CD4-positive, alpha-beta T cell treated with Interleukin-15 for 1 hour (primary cell): ENCODE results near the gene ITGB7.
"Not testable (repeated sequence)": the region's sequence is repeated elsewhere in the genome, so short reads cannot be mapped to it uniquely, and the experiment has no call there.

Source experiments
- DNase-seq: peaks from one replicate; pipeline ENCODE4 v3.0.0-alpha.2; 2020

ITGB7 gene

DNA sequence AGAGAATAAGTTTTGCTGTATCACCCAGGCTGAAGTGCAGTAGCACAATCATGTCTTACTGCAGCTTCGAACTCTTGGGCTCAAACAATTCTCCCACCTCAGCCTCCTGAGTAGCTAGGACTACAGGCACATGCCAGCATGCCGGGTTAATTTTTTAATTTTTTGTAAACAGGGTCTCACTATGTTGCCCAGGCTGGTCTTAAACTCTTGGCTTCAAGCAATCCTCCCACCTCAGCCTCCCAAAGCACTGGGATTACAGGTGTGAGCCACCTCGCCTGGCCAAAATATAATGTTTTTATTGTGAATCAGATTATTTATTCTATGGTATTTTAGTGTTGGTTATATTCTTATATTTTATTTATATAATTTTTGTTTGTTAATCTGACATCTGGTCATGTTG is 30.3 kb downstream of the ITGB7 start:
- no peak for DNase-seq

DNA sequence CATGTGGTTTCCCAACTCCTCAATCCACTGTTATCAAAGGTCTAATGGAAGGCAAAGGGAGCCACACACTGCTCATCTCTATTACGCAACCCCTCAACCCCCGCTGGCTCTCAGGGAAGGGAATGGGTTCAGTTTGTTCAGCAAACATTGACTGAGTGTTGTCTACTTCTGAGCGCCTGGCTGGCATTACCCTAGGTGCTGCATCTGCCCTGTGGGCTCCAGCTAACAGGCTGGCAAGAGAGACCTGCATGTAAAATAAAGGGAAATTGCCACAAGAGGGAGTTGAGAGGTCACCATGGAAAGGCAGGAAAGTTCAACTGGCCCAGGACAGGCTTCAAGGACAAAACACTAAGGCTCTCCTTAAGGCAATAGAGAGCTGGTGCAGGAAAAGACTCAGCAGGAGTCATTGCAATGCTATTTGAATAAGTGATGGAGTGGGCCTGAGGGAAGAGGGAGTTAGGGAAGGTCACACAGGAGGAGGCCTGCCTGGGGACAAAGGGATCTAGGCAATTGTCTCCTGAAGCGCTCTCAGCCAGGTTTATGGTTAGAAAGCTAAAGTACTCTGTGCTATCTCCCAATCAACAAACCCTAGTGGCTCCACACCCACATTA is 32.1 kb downstream of the ITGB7 start:
- DNase-seq = no peak

DNA sequence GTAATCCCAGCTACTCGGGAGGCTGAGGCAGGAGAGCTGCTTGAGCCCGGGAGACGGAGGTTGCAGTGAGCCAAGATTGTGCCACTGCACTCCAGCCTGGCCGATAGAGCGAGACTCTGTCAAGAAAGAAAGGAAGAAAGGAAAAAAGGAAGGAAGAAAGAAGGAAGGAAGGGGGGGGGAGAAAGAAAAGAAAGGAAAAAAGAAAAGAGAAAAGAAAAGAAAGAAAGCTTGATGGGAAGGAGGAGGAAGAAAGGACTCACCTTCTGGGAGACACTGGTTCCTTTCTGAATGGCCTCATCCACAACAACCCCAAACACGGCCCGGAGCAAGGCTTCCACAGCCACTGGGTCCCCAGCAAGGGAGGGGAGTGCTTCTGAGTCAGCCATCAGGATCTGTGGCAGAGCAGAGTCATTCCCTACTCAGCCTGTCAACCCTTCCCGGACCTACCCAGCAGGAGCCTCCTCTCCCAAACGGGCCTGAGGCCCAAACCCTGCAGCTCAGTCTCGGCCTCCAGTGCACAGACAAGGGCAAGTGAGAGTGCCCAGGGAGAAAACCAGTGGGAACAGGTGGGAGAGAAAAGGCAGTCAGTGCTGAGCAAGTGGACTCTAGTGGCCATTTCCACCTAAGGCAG is 33.9 kb downstream of the ITGB7 start:
- DNase-seq = no peak

DNA sequence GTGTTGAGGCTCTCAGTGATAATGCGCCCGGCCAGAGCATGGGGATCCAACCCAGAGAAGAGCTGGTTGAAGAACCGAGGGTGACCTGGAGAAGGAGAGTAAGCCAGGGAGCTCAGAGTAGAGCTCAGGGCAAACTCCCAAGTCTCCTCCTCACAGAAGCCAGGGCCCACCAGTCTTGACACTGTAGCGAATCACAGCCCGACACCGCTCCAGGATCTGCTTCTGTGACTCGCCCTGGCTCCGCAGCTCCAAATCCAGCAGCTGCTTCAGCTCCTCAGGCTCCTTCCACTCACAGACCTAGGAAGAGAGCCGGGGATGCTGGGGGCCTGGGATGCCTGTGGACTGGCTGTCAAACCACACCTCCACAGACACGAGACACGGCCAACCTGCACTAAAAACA is 34.7 kb downstream of the ITGB7 start:
- DNase-seq = no peak

DNA sequence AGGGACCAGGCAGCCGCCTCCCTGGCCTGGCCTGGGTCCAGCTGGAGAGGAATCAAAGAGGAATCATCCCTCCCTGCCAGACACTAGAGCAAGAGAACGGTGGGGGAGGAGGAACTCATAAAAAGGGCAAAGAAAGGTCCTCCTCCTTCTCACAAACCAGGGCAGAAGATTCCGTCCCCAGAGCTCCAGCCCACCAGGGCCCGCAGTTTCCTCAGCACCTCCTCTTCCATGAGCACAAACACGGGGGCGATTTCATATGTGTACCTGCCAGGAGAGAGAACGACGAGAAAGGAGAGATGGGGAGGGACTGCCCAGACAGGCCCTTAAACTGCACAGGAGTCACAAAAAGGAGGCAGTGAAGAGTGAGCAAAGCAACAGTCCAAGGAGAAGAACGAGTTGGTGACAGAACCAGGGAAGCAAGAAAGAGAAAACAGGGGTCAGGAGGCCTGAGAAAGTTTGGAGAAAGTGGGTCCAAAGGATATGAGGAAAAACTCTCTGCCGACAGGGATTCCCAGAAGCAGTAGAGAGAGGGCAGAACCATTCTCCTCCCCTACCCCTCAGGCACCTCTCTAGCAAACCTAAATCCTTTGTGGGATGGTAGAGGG is 35.2 kb downstream of the ITGB7 start:
- DNase-seq = no peak

DNA sequence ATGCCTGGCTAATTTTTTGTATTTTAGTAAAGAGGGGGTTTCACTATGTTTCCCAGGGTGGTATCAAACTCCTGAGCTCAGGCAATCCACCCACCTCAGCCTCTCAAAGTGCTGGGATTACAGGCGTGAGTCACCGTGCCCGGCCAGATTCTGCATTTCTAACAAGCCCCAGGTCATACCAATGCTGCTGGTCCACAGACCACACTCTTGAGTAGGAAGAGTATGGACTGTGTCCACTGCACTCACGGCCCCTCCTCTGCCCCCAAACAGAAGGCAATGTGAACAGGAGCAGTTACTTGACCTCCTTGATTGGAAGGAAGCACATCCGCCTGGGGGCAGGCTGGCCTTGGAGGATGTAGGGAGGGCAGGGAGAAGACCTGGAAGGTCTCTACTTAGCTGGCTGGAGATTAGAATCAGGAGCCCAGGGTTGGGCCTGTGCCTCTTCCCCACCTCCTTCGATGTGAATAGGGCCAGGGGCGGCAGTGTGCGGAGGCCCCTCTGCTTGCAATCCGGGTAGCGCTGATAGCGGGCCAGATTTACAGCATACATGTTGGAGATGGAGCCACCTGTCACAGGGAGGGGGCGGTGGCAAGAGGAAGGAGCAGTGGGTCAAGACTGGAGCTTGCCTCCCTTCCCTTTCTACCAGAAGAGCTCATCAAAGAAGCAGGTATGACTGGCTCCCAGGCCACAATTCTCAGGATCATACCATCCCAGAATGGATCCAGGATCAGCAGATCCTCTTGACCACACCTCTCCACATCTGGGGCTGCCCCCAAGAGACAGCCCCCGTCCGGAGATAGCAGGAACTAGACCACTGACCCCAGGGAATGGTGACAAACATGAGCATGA is 36.0 kb downstream of the ITGB7 start:
- no peak for DNase-seq

DNA sequence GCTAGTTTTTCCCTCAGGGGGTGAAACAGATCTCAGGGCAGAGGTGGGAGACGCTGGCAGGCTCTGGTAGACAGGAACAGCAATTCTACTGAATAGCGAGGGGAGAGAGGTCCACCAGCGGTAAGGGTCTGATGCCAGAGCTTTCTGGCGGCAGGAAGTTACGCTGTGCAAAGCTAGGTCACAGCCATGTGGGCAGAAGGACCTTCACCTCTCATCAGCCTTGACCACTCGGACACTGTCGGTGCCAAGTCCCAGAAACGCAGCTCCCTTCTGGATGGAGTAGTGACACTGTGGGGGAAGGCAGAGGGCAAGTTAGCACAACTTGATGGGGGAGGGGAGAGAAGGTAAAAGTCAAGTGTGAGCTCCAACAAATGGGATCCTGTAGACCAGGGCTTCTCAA is 36.8 kb downstream of the ITGB7 start:
- no peak for DNase-seq

DNA sequence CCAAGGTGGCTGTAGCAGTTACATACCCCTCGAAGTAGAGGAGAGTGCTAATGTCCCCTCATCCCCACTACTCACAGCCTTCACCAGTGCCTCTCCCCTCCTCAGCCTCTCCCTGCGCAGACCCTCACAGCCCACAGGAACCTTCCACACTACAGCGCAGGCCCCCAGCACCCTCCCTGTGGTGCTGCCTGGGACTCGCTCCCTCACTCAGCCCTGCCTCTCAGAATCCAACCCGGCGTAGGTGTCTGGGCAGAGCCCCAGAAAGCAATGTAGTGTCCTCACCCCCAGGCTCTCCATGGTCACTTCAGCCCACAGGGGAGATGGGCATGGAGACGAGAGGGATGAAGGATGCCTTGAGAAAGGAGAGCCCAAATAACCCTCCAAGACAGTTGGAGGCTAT is 37.4 kb downstream of the ITGB7 start:
- DNase-seq = no peak

DNA sequence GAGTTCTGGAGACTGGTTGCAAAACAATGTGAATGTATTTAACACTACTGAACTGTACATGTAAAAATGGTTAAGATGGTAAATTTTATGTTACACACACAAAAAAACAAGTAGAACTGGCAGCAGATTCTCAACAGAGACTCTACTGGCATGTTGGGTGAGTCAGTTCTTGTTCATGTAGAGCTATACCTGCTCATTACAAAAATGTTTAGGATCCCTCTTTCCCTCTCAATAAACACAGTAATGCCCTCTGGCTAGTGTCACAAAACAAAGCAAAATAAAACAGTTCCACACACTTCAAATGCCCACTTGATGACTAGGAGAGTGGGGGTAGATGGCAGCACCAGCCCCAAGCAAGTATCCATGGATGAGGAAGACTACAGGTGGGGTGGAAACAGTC is 40.2 kb downstream of the ITGB7 start:
- DNase-seq = no peak

DNA sequence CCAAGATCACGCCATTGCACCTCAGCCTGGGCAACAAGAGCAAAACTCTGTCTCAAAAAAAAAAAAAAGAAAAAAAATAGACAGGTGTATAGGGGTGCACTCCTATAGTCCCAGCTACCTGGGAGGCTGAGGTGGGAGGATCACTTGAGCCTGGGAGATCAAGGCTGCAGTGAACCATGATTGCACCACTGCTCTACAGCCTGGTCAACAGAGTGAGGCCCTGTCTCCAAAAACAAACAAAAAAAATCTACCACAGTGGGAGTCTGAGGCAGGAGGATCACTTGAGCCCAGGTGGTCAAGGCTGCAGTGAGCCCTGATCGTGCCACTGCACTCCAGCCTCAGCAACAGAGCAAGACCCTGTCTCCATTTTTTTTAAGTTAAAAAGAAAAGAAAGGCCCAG is 44.0 kb downstream of the ITGB7 start:
- not testable (repeated sequence) for DNase-seq

DNA sequence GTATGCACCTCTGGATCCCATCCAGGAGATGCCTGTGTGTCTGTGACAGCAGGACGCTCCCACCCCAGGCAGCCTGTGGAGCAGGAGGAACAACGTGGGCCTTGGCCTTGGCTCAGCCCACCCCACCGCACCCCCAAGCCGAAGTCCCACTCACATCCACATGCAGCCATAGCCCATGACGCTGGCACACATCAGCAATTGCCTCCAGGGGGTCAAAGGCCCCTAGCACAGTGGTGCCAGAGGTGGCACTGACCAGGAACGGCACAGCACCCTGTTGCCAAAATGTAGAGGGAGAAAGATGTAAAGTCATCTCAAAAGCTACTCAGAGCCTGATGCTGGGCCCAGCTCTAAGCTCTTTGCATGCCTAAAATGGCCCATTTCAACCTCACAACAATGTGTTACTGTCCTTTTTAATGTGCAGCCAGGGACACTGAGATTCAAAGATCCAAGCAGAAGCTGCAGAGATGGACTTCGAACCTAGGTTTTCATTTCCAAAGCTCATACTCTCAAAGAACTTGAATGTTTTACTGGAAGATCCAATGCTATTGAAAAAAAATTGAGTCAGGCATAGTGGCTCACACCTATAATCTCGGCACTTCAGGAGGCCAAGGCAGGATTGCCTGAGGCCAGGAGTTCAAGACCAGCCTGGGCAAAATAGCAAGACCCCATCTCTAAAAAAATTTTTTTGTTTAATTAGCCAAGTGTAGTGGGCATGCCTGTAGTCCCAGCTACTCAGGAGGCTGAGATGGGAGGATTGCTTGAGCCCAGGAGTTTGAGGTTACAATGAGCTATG is 45.7 kb downstream of the ITGB7 start:
- DNase-seq = no peak

DNA sequence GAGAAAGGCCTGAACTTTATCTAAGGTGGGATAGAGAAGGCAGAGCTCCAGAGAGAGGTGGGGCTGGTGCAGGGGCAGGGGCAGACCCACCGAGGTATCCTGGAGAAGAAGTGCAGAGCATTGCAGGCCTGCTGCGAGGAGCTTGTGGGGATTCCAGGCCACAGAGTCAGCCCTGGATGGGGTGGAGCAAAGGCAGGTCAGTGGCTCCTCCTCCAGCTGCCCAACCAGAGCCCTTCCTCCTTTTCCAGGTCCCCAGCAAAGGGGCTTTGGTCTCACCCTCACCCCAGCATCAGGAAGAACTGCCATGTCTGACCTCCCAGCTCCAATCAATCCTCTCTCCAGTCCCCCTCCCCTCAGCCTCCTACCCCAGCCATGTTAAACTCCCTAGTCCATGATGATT is 46.4 kb downstream of the ITGB7 start:
- no peak for DNase-seq

DNA sequence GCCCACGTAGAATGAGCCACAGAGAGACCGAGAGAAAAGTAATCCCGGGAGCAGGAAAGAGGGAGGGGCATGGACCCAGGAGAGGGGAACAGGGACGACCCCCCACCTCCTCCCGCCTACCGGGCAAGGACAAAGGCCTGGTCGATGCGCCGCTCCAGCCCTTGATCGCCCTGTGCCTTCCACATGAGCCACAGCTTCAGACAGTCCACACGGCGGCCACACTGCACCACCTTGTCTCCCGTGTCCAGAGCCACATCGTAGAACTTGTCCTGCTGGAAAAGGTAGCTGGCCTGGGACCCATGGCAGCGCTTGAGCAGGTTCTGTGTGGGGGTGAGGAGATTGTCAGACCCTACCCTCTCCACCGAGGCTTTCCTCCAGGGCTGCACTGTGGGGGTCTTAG is 47.1 kb downstream of the ITGB7 start:
- DNase-seq = no peak

DNA sequence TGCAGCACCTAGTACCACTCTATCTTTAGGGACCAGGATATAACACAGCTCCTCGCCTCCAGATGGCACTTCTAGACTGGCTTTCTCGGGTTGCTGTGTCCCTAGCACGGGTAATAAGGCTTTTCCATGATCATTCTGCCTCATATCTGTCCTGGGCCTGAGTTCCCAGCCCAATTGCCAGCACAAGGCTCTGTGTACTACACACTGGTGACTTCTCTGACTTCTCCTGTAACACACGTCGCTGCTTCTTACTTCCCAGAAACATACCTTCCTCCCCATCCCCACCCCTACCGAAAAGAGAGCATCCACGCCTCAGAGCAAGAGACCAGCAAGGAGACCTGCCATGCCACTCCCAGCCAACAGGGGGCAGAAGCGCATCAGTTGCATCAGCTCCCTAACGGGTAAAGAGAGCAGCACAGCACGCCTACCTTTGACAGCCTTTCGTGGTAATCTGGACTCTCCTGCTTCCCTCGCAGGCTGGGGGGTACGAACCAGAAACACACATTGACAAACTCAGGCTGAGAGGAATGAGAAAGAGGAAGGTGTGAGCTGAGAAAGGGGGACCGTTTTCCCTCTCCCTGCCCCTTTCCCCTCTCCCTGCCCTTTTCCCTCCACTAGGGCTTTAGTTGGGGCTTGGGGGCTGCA is 47.7 kb downstream of the ITGB7 start:
- DNase-seq = peak; percentile 85

DNA sequence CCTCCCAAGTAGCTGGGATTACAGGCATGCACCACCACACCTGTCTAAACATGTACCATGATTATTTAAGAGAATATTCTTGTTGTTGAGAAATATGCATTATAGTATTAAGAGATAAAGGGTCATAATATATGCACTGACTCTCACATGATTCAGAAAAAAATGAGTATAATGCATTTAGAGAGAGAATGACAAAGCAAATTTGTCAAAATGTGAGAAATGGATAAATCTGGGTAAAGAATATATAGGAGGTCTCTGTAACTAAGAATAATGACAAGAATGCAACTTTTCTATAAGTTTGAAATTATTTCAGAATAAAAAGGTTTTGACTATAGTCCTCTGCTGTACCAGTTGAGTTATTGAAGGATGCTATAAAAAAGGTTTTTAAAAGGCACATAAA is 54.7 kb downstream of the ITGB7 start:
- DNase-seq = no peak

DNA sequence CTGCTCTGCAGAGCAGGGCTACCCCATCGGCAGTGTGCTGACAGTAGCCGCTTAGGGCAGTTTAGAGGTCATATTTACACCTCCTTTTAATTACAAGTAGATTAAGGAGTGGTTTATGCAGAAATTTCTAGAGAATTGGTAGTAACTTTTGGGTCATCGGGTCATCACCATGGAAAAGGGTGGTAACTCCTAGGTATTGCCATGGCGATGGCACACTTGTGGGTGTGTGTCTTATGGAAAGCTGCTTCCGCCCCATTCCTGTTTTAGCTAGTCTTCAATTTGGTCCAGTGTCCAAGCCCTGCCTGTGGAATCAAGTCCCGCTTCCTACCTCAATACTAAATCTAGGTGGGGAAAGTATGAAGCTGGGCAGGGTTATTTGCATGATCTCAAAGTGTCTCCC is 56.0 kb downstream of the ITGB7 start:
- no peak for DNase-seq

DNA sequence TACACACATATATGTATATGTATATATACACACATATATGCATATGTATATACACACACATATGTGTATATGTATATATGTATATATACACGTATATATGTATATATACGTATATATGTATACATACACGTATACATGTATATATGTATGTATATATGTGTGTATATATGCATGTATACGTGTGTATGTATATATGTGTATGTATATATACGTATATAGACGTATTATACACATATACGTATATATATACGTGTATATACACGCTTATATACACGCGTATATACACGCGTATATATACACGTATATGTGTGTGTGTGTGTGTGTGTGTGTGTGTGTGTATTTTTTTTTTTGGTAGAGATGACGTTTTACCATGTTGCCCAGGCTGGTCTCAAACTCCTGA is 59.4 kb downstream of the ITGB7 start:
- no peak for DNase-seq

DNA sequence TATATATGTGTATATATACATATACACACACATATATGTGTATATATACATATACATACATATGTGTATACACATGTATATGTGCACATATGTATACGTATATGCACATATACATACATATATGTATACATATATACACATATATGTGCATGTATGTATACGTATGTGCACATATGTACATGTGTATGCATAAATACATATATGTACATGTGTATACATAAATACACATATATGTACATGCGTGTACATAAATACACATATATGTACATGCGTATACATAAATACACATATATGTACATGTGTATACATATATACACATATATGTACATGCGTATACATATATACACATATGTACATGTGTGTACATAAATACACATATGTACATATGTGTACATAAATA is 59.9 kb downstream of the ITGB7 start:
- DNase-seq = no peak

DNA sequence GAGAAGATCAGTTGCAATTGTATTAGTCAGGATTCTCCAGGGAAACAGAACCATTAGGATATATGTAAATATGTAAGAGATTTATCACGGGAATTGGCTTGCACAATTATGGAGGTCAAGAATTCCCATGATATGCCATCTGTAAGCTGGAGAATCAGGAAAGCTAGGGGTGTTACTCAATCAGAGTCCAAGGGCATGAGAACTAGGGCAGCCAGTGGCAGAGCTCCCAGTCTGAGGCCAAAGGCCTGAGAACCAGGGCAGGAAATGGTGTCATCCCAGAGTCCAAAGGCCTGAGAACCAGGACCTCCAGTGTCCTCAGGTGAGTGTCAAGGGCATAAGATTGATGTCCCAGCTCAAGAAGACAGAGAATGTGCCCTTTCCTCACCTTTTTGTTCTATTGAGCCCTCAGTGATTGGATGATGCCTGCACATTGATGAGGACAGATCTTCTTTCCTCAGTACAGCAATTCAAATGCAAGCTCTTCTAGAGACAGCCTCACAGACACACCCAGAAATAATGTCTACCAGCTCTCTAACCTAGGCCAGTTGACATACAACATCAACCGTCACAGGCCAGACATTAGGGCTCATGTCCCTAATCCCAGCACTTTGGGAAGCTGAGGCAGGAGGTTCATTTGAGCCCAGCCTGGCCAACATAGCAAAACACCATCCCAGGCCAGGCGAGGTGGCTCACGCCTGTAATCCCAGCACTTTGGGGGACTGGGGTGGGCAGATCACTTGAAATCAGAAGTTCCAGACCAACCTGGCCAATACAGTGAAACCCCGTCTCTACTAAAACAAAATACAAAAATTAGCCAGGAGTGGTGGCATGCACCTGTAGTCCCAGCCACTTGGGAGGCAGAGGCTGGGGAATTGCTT is 61.4 kb downstream of the ITGB7 start:
- DNase-seq = no peak

DNA sequence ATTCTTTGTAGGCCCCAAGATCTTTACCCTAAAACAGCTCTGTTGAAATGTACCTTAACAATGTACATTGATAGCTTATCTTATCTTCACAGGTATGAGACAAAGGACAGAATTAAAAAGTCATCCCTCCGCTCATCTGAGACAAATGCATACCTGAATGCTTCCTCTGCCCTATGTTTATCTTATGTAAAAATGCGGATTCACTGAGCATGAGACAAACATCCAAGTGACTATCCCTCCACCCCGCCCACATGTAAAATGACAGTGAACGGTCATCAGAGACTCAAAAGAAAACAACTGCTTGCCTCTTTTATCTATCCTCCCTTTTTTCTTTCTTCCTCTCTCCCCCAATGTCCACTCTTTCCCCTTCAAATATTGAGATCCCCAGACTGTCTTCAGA is 63.7 kb downstream of the ITGB7 start:
- DNase-seq = no peak
